GM23338 (cell line): ENCODE measurements around the gene LSM14B.
"Not testable (repeated sequence)": the region's sequence is repeated elsewhere in the genome, so short reads cannot be mapped to it uniquely, and the experiment has no call there.

Experiments used
- CREB1 ChIP-seq: fragments of 250-450 bp; sonication (Bioruptor Pico); IDR thresholded peaks from 2 replicates; pipeline ENCODE4 v1.5.0; 2020; ENCODE audit warnings: low read depth, mild to moderate bottlenecking, moderate library complexity
- ETS1 ChIP-seq: IDR thresholded peaks from 2 replicates; pipeline ENCODE4 v1.6.1; 2016; ENCODE audit warnings: antibody characterized with exemption
- EZH2 ChIP-seq: fragments of 200-600 bp; sonication (generic); IDR thresholded peaks from one replicate; pipeline ENCODE4 v1.8.0; 2017; ENCODE audit warnings: antibody characterized with exemption, mild to moderate bottlenecking, low read depth; ENCODE audit not compliant: unreplicated experiment
- EZH2phosphoT487 ChIP-seq: fragments of 200-600 bp; sonication (generic); IDR thresholded peaks from one replicate; pipeline ENCODE4 v1.8.1; 2018; ENCODE audit warnings: antibody characterized with exemption; ENCODE audit not compliant: unreplicated experiment
- JUNB ChIP-seq: IDR thresholded peaks from one replicate; pipeline ENCODE4 v1.6.1; 2016; ENCODE audit warnings: antibody characterized with exemption; ENCODE audit not compliant: unreplicated experiment
- POLR2AphosphoS5 ChIP-seq: IDR thresholded peaks from 2 replicates; pipeline ENCODE4 v1.6.1; 2016; ENCODE audit warnings: antibody characterized with exemption, low read depth
- REST ChIP-seq: IDR thresholded peaks from one replicate; pipeline ENCODE4 v1.6.1; 2018; ENCODE audit warnings: antibody characterized with exemption; ENCODE audit not compliant: unreplicated experiment
- ZNF114 ChIP-seq: fragments of 250-450 bp; sonication (Bioruptor Pico); IDR thresholded peaks from 2 replicates; pipeline ENCODE4 v1.5.0; 2020; ENCODE audit warnings: mild to moderate bottlenecking, moderate library complexity
- TF ChIP-seq, protein P1 (sequence below), 2 experiments: fragments of 200-600 bp in 1 of 2; sonication (generic) in 1 of 2; conservative IDR thresholded peaks; 2 replicates each; pipeline versions ENCODE4 v1.5.1 to v1.6.1; 2016 to 2017; ENCODE audit warnings: antibody characterized with exemption in 2 of 2, low read depth in 2 of 2, mild to moderate bottlenecking in 2 of 2, moderate library complexity in 1 of 2

DNA sequence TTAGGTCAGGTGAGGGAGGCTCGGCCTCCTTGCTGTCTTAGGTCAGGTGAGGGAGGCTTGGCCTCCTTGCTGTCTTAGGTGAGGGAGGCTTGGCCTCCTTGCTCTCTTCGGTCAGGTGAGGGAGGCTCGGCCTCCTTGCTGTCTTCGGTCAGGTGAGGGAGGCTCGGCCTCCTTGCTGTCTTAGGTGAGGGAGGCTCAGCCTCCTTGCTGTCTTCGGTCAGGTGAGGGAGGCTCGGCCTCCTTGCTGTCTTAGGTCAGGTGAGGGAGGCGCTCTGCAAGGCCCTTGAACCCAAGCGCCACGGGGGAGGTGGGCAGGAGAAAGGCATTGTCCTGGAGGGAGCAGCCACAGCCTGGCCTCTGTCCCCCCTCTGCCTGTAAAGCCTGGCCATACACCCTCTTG lies 26.1 kb downstream of the LSM14B start:
- TF ChIP-seq EZH2; EZH2phosphoT487; POLR2AphosphoS5; ETS1; CREB1 (CRISPR knock-in tag); REST; JUNB; ZNF114 (CRISPR knock-in tag): not testable (repeated sequence)
- TF ChIP-seq, protein P1, sequence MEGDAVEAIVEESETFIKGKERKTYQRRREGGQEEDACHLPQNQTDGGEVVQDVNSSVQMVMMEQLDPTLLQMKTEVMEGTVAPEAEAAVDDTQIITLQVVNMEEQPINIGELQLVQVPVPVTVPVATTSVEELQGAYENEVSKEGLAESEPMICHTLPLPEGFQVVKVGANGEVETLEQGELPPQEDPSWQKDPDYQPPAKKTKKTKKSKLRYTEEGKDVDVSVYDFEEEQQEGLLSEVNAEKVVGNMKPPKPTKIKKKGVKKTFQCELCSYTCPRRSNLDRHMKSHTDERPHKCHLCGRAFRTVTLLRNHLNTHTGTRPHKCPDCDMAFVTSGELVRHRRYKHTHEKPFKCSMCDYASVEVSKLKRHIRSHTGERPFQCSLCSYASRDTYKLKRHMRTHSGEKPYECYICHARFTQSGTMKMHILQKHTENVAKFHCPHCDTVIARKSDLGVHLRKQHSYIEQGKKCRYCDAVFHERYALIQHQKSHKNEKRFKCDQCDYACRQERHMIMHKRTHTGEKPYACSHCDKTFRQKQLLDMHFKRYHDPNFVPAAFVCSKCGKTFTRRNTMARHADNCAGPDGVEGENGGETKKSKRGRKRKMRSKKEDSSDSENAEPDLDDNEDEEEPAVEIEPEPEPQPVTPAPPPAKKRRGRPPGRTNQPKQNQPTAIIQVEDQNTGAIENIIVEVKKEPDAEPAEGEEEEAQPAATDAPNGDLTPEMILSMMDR (conservative IDR thresholded peaks at IDR 0.05; ENCODE audit: low read depth in 2 of 2), result not testable (repeated sequence)
